RCC 7860 (cell line): ENCODE results near the gene GKN2.

Source experiments
- DNase-seq: peaks from one replicate; pipeline ENCODE4 v3.0.0-alpha.2; 2015; ENCODE audit warnings: low spot score
- FAIRE-seq: peaks from 2 replicates; lab custom pipeline; 2012; peaks lifted over from hg19 to GRCh38; lab: Jason Lieb, UNC

Gene GKN2

GRCh38 chr2:68925295-68925896, 27.3 kb downstream of the GKN2 start:
- DNase-seq (peak; percentile 26), FAIRE-seq (peak; percentile 68)

GRCh38 chr2:68921646-68922045, 31.0 kb downstream of the GKN2 start:
- DNase-seq (no peak), FAIRE-seq (no peak)

- FAIRE-seq (no peak), DNase-seq (no peak)
Observed at GRCh38 chr2:68920481-68921170, 32.1 kb downstream of the GKN2 start.

GRCh38 chr2:68918497-68918896, 34.2 kb downstream of the GKN2 start:
- FAIRE-seq (no peak), DNase-seq (no peak)

GRCh38 chr2:68917034-68917718, 35.5 kb downstream of the GKN2 start:
- FAIRE-seq: no peak

GRCh38 chr2:68916226-68916625, 36.5 kb downstream of the GKN2 start:
- no peak for DNase-seq
- no peak for FAIRE-seq

More at GRCh38 chr2:68917034-68917718, 35.5 kb downstream of the GKN2 start:
- DNase-seq: no peak

- FAIRE-seq: no peak
- no peak for DNase-seq
Observed at GRCh38 chr2:68915393-68915792, 37.3 kb downstream of the GKN2 start.

GRCh38 chr2:68913359-68913758, 39.3 kb downstream of the GKN2 start:
- DNase-seq (no peak), FAIRE-seq (no peak)

GRCh38 chr2:68912732-68913131, 40.0 kb downstream of the GKN2 start:
- FAIRE-seq: no peak
- DNase-seq: no peak

GRCh38 chr2:68912111-68912510, 40.6 kb downstream of the GKN2 start:
- DNase-seq (no peak), FAIRE-seq (no peak)

GRCh38 chr2:68911709-68912108, 41.0 kb downstream of the GKN2 start:
- DNase-seq: no peak
- FAIRE-seq: no peak

- FAIRE-seq (no peak), DNase-seq (no peak)
Observed at GRCh38 chr2:68911246-68911645, 41.4 kb downstream of the GKN2 start.

GRCh38 chr2:68909793-68910674, 42.7 kb downstream of the GKN2 start:
- FAIRE-seq (peak; percentile 26), DNase-seq (peak; percentile 27)

- FAIRE-seq: no peak
- DNase-seq: peak; percentile 30
Observed at GRCh38 chr2:68908392-68908970, 44.2 kb downstream of the GKN2 start.

GRCh38 chr2:68907920-68908253, 44.8 kb downstream of the GKN2 start:
- FAIRE-seq (no peak), DNase-seq (no peak)

GRCh38 chr2:68907232-68907919, 45.3 kb downstream of the GKN2 start:
- DNase-seq: no peak
- no peak for FAIRE-seq

GRCh38 chr2:68906716-68907115, 46.0 kb downstream of the GKN2 start:
- DNase-seq (no peak), FAIRE-seq (no peak)

- DNase-seq (no peak), FAIRE-seq (no peak)
Observed at GRCh38 chr2:68905116-68905515, 47.6 kb downstream of the GKN2 start.

- no peak for FAIRE-seq
- no peak for DNase-seq
Observed at GRCh38 chr2:68901561-68901960, 51.1 kb downstream of the GKN2 start.

GRCh38 chr2:68901199-68901514, 51.5 kb downstream of the GKN2 start:
- DNase-seq (no peak), FAIRE-seq (no peak)
